ENCODE results near the gene IBA57.
"Not testable (repeated sequence)": the region's sequence is repeated elsewhere in the genome, so short reads cannot be mapped to it uniquely, and the experiment has no call there.

The IBA57 gene

GRCh38 chr1:228213917-228214808 lies 48.6 kb downstream of the IBA57 start:
- no peak for DNase-seq

- no peak for DNase-seq
Measured at GRCh38 chr1:228214921-228215662, 49.5 kb downstream of the IBA57 start.

DNA sequence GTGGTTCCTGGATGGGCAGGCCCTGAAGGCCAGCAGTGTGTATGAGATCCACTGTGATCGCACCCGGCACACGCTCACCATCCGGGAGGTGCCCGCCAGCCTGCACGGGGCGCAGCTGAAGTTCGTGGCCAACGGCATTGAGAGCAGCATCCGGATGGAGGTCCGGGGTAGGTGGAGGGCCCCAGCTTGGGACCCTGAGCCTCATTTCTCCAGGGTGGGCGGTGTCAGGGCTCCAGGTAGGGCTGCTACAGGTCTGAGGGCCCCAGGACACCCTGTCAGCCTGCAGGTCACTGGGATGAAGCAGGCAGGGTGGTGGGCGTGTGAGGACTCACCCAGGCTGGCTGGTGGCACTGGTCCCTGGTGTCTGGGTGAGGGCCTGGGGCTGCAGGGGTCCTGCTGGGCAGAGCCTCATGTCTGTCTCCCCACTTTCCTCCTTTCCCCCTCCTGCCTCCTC lies 50.1 kb downstream of the IBA57 start:
- DNase-seq: no peak

DNA sequence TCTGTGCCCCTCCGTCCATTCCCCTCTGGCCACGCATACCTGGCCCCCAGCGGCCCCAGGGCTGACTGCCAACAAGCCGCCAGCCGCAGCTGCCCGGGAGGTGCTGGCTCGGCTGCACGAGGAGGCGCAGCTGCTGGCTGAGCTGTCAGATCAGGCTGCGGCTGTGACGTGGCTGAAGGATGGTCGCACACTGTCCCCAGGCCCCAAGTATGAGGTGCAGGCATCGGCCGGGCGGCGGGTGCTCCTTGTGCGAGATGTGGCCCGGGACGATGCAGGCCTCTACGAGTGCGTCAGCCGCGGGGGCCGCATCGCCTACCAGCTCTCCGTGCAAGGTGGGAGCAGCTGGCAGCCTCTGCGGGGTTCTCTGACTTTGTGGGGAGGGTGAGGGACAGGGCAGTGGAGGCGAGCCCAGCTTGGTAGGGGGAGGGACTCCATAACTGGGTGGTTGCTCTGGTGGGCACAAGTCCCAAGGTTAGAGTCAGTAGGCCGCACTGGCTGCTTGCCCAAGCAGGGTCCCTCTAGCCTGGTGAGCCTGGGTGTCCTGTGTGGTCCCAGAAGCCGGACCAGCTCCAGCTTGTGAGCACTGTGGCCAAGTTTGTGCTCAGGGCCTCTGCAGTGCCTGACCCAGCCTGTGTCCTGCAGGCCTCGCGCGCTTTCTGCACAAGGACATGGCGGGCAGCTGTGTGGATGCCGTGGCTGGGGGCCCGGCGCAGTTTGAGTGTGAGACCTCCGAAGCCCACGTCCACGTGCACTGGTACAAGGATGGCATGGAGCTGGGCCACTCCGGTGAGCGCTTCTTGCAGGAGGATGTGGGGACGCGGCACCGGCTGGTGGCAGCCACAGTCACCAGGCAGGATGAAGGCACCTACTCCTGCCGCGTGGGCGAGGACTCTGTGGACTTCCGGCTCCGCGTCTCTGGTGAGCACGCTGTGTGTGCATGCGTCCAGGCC lies 51.0 kb downstream of the IBA57 start:
- DNase-seq: no peak

DNA sequence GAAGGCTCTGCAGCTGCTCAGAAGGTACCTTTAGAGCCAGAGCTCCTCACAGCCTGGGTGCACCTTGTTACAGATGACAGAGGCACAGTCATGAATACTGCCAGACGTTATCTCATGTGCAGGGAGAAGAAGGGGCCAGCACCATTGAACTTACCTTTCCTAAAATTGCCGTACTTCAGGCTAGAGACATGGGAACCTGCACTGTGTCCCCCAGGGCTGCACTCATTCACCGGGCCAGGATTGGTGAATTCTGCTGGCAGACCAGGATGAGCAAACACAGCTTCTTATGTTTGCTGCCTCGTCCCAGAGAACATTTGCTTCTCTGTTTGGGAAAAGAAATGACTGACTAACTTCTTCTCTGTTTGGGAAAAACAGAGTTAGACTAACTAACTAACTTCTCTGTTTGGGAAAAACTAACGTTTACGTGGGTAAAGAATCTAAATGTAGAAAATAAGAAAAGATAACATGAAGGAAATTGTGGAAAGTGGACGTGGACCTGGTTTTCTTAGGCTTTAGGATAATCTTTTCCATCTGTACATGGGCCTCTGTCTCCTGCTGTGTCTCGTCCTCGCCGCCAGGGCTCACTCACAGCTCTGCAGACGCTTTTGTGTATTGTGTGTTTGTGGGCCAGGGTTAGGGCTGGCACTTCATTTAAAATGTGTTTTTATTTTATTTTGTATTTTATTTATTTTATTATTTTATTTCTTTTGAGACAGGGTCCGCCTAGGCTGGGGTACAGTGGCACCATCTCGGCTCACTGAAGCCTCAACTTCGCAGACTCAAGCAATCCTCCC lies 52.1 kb downstream of the IBA57 start:
- DNase-seq: no peak

- DNase-seq: no peak
Measured at GRCh38 chr1:228218513-228219244, 53.1 kb downstream of the IBA57 start.

GRCh38 chr1:228219245-228219961 lies 53.8 kb downstream of the IBA57 start:
- DNase-seq: no peak

DNA sequence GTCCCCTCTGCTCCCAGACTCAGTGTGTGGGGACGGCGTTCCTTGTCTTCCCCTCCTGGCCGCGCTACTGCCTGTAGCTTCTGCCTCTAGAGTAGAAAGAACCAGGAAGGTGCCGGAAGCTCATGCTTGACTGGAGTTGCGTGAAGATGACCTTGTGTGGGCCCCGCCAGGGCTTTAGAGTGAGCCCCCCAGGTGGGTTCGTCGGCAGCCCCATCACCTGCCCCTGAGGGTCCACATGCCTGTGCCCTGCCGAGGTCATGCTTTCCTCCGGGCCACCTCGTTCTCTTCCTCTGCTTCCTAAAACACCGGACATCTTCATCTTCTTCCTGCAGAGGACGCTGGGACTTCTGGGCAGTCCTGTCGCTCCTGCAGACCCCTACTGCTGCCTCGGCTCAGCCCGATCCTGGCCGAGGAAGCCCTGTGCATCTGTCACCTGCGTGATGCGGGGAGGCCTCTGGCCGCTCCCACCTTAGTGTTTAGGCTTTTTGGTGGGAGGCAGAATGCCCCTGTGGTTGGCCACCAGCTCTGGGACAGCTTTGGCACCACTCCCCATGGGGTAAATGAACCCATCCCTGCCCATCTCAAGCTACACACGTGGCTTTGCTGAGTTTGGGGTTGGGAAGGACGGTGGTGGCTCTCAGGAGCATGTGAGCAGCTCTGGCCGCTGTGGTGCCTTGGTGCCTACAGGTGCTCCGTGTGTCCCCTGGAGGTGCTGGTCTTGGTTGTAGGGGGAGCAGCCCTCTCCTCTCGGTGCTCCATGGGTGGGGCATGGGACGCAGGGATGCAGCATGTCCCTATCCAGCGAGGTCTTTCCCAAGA lies 54.6 kb downstream of the IBA57 start:
- DNase-seq: no peak

- not testable (repeated sequence) for DNase-seq
Measured at GRCh38 chr1:228221097-228221496, 55.5 kb downstream of the IBA57 start.

- DNase-seq: no peak
Measured at GRCh38 chr1:228222548-228222947, 56.9 kb downstream of the IBA57 start.

GRCh38 chr1:228224198-228225164 lies 58.9 kb downstream of the IBA57 start:
- DNase-seq: no peak

GRCh38 chr1:228225165-228225710 lies 59.6 kb downstream of the IBA57 start:
- DNase-seq: no peak

DNA sequence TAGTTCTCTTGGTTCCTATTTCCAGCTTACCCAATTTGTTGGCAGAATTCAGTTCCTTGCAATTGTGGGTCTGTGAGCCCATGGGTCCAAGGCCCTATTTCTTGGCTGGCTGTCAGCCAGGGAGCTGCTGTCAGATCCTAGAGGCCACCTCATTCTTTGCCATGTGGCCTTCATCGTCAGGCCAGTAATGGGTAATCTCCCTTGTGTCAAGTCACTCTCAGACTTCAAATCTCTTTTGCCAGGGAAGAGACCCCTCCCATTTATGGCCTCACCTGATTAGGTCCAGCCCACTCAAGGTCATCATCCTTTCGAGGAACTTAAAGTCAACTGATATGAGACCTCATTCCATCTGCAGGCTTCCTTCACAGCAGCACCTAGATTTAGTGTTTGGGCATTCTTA lies 60.1 kb downstream of the IBA57 start:
- DNase-seq: no peak

- DNase-seq: no peak
Measured at GRCh38 chr1:228226141-228226874, 60.7 kb downstream of the IBA57 start.

GRCh38 chr1:228226956-228227791 lies 61.6 kb downstream of the IBA57 start:
- no peak for DNase-seq

DNA sequence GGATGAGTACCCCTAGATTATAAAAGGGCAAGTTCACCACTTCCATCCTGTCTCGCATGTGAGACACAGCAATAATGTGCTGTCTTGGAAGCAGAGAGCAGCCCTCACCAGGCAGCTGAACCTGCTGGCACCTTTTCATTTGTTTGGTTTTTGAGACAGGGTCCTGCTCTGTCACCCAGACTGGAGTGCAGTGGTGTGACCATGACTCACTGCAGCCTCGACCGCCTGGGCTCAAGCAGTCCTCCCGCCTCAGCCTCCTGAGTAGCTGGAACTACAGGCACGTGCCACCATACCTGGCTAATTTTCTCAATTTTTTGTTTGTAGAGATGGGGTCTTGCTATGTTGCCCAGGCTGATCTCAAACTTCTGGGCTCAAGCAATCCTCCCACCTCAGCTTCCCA lies 62.5 kb downstream of the IBA57 start:
- not testable (repeated sequence) for DNase-seq
